Vagina (tissue), 2 donors: ENCODE data around the gene SLC5A4. TPM values are rescaled to one million over a fixed set of nuclear protein-coding genes. Genes with fewer than 3 reads are reported as not detected.
"Not testable (repeated sequence)": the region's sequence is repeated elsewhere in the genome, so short reads cannot be mapped to it uniquely, and the experiment has no call there.

Experiments
- DNase-seq, 2 donors: peaks; one replicate each; pipeline ENCODE4 v3.0.0-alpha.2; 2017; ENCODE audit errors: extremely low spot score in 2 of 2
- H3K27ac ChIP-seq: fragments of 200-600 bp; sonication (generic); one replicate; pipeline ENCODE4 v1.5.1; 2019
- H3K27me3 ChIP-seq: fragments of 200-600 bp; sonication (generic); one replicate; pipeline ENCODE4 v1.5.1; 2019
- H3K36me3 ChIP-seq, 2 donors: fragments of 200-600 bp; sonication (generic); one replicate each; pipeline ENCODE4 v1.5.1; 2017 to 2019
- H3K4me1 ChIP-seq: fragments of 200-600 bp; sonication (generic); one replicate; pipeline ENCODE4 v1.5.1; 2019
- H3K4me3 ChIP-seq, 2 donors: fragments of 200-600 bp; sonication (generic); 1 replicate in 1 of 2; 2 replicates in 1 of 2; pipeline ENCODE4 v1.5.1; 2016 to 2019
- H3K9me3 ChIP-seq: fragments of 200-600 bp; sonication (generic); one replicate; pipeline ENCODE4 v1.5.1; 2019
- CTCF ChIP-seq, 3 experiments: fragments of 450-650 bp in 2 of 3; fragments of 200-600 bp in 1 of 3; sonication (generic) in 1 of 3; IDR thresholded peaks; one replicate each; pipeline ENCODE4 v1.5.1; 2017 to 2019; ENCODE audit warnings: antibody characterized with exemption in 3 of 3, mild to moderate bottlenecking in 2 of 3, moderate library complexity in 2 of 3
- POLR2A ChIP-seq, 2 donors: fragments of 450-650 bp; IDR thresholded peaks; one replicate each; pipeline ENCODE4 v1.6.1; 2017; ENCODE audit warnings: antibody characterized with exemption in 2 of 2, mild to moderate bottlenecking in 2 of 2, moderate library complexity in 2 of 2
- POLR2AphosphoS5 ChIP-seq, 2 donors: sonication (generic); formaldehyde crosslinking; IDR thresholded peaks; one replicate each; pipeline ENCODE4 v1.9.0; 2017; ENCODE audit warnings: antibody characterized with exemption in 2 of 2, mild to moderate bottlenecking in 2 of 2, low read depth in 1 of 2; ENCODE audit not compliant: insufficient read depth in 1 of 2
- intact Hi-C: fragments of 100-400 bp; cut with DNase I; formaldehyde crosslinking; loops from one replicate; pipeline ENCODE4 v1.15.1; 2023
- total RNA-seq: library from RNA; depleted of rRNA; stranded (reverse); fragments of >200 nt; gene quantifications from one replicate; pipeline ENCODE4 v1.2.3, GENCODE V29; 2016

Gene SLC5A4
- total RNA-seq, 1 donor from 2014 or later: 2.2 TPM

DNA sequence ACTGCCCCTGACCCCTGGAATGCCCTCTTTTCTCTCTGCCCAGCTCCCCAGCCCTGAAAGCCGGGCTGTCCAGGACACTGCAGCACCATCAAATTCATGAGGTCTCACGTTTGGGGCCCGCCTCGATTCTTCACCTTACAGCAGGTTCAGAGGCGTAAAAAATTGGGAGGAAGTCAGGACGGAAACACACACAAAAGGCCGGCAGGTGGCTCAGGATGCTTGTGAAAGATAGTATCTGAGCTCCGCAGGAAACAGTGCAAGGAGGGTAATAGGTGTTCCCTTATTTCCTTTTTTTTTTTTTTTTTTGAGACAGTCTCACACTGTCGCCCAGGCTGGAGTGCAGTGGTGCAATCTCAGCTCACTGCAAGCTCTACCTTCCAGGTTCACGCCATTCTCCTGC is 54.4 kb downstream of the SLC5A4 start:
- Histone ChIP-seq H3K4me1 (peaks cover 11% of the 10 kb centered on the region), H3K27ac (no peak overlapping the region), H3K27me3 (no peaks in the 10 kb centered on the region), H3K4me3 (no peak overlapping the region), H3K36me3 (no peaks in the 10 kb centered on the region), H3K9me3 (no peaks in the 10 kb centered on the region)
- intact Hi-C loops: no loop called here
- TF ChIP-seq POLR2A (IDR thresholded peaks at IDR 0.05): no peak
- TF ChIP-seq POLR2AphosphoS5 (IDR thresholded peaks at IDR 0.05; ENCODE audit: insufficient read depth in 1 of 2, low read depth in 1 of 2): no peak
- TF ChIP-seq CTCF (IDR thresholded peaks at IDR 0.05): no peak
- no peak for DNase-seq

DNA sequence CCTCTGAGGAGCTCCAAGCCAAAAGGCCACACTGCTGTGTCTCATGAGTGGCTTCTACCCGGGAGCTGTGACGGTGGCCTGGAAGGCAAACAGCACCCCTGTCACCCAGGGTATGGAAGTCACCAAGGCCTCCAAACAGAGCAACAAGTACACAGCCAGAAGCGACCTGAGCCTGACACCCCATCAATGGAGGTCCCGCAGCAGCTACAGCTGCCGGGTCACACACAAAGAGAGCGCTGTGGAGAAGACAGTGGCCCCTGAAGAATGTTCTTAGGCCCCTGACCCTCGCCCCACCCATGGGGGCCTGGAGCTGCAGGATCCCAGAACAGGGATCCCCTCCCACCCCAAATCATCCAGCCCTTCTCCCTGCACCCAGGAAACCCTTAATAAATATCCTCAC is 55.2 kb downstream of the SLC5A4 start:
- intact Hi-C loops: no loop called here
- Histone ChIP-seq H3K4me1 (peaks cover 11% of the 10 kb centered on the region), H3K27ac (no peak overlapping the region), H3K9me3 (no peaks in the 10 kb centered on the region), H3K27me3 (no peaks in the 10 kb centered on the region), H3K36me3 (no peaks in the 10 kb centered on the region), H3K4me3 (no peak overlapping the region)
- TF ChIP-seq POLR2AphosphoS5 (IDR thresholded peaks at IDR 0.05; ENCODE audit: insufficient read depth in 1 of 2, low read depth in 1 of 2) (no peak), CTCF (IDR thresholded peaks at IDR 0.05) (no peak), POLR2A (IDR thresholded peaks at IDR 0.05) (no peak)
- DNase-seq: no peak

DNA sequence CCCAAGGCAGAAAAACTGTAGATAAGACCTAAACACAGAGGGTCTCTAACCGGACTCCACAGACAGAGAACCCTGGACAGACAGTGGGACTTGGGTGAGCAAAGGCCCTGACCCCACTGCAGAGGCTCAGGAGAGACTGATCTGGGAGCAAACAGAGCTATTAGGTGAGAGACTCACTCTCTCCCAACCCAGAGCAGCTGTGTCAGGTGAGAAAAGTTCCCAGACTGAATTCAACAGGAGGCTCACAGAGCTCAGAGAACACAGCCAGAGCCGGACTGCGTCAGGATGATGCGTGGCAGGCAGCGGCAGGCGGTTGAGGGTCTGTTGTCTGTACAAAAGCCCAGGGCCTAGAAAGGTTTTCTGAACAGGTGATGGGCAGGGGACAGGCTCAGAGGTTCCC is 55.8 kb downstream of the SLC5A4 start:
- Histone ChIP-seq H3K9me3 (no peaks in the 10 kb centered on the region), H3K27ac (no peak overlapping the region), H3K27me3 (no peaks in the 10 kb centered on the region), H3K36me3 (no peaks in the 10 kb centered on the region), H3K4me1 (peaks cover 11% of the 10 kb centered on the region), H3K4me3 (no peak overlapping the region)
- intact Hi-C loops: no loop called here
- no peak for TF ChIP-seq POLR2A (IDR thresholded peaks at IDR 0.05)
- TF ChIP-seq POLR2AphosphoS5 (IDR thresholded peaks at IDR 0.05; ENCODE audit: insufficient read depth in 1 of 2, low read depth in 1 of 2): no peak
- no peak for TF ChIP-seq CTCF (IDR thresholded peaks at IDR 0.05)
- no peak for DNase-seq

- intact Hi-C loops, H3K27ac ChIP-seq, H3K27me3 ChIP-seq, DNase-seq, H3K4me3 ChIP-seq, H3K9me3 ChIP-seq, H3K36me3 ChIP-seq, H3K4me1 ChIP-seq: not testable (repeated sequence)
Measured at GRCh38 chr22:32197553-32198226, 57.5 kb downstream of the SLC5A4 start.

DNA sequence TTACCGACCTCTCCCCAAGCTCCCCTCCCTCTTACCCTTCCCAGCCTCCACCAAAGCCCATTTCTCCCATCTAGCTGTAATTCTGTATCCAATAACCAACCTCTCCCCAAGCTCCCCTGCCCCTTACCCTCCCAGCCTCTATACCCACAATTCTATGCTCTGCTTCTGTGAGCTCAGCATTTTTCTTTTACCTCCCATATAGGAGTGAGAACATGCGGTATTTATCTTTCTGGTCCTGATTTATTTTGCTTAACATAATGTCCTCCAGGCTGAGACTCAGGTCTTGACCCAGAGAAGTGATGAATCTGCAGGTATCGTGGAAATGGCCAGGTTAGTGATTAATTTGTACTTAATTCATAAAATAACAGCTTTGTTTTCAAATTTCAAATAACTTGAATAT is 59.2 kb downstream of the SLC5A4 start:
- intact Hi-C loops, H3K4me3 ChIP-seq, H3K9me3 ChIP-seq, H3K27me3 ChIP-seq, H3K27ac ChIP-seq, DNase-seq, H3K36me3 ChIP-seq, H3K4me1 ChIP-seq: not testable (repeated sequence)

GRCh38 chr22:32193346-32193745 is 61.8 kb downstream of the SLC5A4 start:
- H3K9me3 ChIP-seq, H3K4me1 ChIP-seq, intact Hi-C loops: not testable (repeated sequence)

GRCh38 chr22:32191021-32191420 is 64.1 kb downstream of the SLC5A4 start:
- intact Hi-C loops: not testable (repeated sequence)

More at GRCh38 chr22:32193346-32193745, 61.8 kb downstream of the SLC5A4 start:
- H3K4me3 ChIP-seq, H3K27me3 ChIP-seq, H3K36me3 ChIP-seq, H3K27ac ChIP-seq: not testable (repeated sequence)
- DNase-seq: peak in 1 of 2 donors; percentile 34

More at GRCh38 chr22:32191021-32191420, 64.1 kb downstream of the SLC5A4 start:
- DNase-seq: peak; percentile 32 to 79
- not testable (repeated sequence) for H3K27ac ChIP-seq, H3K9me3 ChIP-seq, H3K4me3 ChIP-seq, H3K27me3 ChIP-seq, H3K4me1 ChIP-seq, H3K36me3 ChIP-seq
